Measurements from ENCODE around the gene POC5.
A peak's percentile ranks its signal among the peaks of the same experiment; 100 is the strongest.

POC5 gene

DNA sequence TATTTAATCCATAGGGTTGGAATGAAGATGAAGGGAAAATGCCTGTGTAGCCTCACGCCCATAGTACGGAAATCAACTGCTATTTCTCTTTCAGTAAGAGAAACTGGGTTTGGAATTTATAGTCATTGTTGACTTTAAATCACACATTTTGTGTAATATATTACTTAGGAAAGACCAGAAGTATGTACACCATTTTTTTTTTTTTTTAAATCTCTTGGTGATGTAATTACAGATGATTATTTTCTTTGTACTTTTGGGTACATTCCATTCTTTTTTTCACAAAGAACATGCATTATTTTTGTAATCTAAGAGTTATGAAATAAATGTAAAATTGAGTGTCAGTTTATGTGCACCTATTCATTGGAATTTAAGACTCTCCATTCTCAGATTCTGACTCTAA, 45.7 kb downstream of the POC5 start:
- TF ChIP-seq POLR2A (IDR thresholded peaks at IDR 0.05; ENCODE audit: extremely low read depth, insufficient read length) = no peak
- TF ChIP-seq, protein P1, sequence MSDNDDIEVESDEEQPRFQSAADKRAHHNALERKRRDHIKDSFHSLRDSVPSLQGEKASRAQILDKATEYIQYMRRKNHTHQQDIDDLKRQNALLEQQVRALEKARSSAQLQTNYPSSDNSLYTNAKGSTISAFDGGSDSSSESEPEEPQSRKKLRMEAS (IDR thresholded peaks at IDR 0.05; ENCODE audit: low read depth, low read length) = no peak
- TF ChIP-seq MYC (IDR thresholded peaks at IDR 0.05; ENCODE audit: low read depth, low read length) = no peak
- no peak overlapping the region for H3K4me3 ChIP-seq (ENCODE audit: low read depth, low read length)
- no peak for DNase-seq (ENCODE audit: low read depth)

DNA sequence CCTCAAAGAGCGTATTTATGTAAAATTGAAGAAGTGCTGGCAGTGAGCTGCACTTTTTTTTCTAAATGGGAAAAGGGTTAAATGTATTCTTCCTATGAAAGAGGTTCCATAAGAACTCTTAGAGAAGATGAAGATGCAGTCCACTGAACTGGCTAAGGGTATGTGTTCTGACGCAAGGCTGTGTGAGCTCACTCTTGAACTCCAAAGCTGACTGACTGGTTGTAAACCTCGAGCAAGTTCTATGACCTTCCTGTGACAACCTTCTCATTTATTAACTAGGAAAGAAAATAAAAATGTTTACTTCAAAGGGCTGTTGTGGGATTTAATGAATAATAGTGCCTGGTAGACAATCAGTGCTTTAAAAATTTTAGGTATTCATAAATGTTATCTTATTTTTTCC, 46.7 kb downstream of the POC5 start:
- DNase-seq (ENCODE audit: low read depth) = peak; percentile 16
- H3K4me3 ChIP-seq (ENCODE audit: low read depth, low read length) = no peak overlapping the region
- TF ChIP-seq POLR2A (IDR thresholded peaks at IDR 0.05; ENCODE audit: extremely low read depth, insufficient read length) = no peak
- no peak for TF ChIP-seq MYC (IDR thresholded peaks at IDR 0.05; ENCODE audit: low read depth, low read length)
- TF ChIP-seq, protein P2, sequence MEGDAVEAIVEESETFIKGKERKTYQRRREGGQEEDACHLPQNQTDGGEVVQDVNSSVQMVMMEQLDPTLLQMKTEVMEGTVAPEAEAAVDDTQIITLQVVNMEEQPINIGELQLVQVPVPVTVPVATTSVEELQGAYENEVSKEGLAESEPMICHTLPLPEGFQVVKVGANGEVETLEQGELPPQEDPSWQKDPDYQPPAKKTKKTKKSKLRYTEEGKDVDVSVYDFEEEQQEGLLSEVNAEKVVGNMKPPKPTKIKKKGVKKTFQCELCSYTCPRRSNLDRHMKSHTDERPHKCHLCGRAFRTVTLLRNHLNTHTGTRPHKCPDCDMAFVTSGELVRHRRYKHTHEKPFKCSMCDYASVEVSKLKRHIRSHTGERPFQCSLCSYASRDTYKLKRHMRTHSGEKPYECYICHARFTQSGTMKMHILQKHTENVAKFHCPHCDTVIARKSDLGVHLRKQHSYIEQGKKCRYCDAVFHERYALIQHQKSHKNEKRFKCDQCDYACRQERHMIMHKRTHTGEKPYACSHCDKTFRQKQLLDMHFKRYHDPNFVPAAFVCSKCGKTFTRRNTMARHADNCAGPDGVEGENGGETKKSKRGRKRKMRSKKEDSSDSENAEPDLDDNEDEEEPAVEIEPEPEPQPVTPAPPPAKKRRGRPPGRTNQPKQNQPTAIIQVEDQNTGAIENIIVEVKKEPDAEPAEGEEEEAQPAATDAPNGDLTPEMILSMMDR (IDR thresholded peaks at IDR 0.05; ENCODE audit: low read depth, low read length) = no peak

DNA sequence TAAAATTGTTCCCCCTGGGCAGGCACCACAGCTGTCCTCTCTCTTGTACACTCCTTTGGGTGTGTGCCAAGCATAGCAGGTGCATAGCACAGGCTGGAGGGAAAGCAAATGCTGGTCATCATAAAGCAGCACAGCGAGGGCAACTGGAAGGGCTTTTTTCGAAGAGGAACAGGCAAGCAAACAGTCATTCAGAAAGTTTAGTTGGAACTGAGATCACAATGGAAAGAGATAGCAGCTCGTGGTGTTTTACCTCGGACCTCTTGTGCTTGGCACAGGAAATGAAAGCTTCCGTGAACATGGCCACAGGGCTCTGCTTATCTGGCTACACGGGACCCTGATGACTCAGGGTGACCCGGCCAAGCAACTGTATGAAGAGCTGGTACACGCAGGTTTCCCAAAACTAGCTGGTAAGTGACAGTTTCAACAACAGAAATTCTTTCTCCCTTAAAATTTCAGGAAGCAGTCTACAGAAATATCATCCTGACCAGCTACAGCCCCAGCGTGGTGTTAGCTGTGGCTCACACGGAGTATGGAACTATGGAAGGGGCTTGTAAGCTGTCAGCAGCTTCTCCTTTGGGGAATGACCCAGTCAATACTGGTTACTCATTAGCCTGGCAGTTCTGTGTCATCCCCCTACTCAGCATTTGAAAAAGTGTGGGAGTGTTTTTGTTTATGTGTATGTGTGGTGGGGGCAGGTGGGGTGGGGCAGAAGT, 48.1 kb downstream of the POC5 start:
- H3K4me3 ChIP-seq (ENCODE audit: low read depth, low read length) = peak overlapping the region; percentile 59
- TF ChIP-seq MYC (IDR thresholded peaks at IDR 0.05; ENCODE audit: low read depth, low read length) (peak; percentile 33; the same call in 1 of the 2 replicates), POLR2A (IDR thresholded peaks at IDR 0.05; ENCODE audit: extremely low read depth, insufficient read length) (peak; percentile 14)
- TF ChIP-seq, protein P2 (IDR thresholded peaks at IDR 0.05; ENCODE audit: low read depth, low read length) = no peak
- TF ChIP-seq, protein P1 (IDR thresholded peaks at IDR 0.05; ENCODE audit: low read depth, low read length) = peak; percentile 38
- peak; percentile 81 for DNase-seq (ENCODE audit: low read depth)

DNA sequence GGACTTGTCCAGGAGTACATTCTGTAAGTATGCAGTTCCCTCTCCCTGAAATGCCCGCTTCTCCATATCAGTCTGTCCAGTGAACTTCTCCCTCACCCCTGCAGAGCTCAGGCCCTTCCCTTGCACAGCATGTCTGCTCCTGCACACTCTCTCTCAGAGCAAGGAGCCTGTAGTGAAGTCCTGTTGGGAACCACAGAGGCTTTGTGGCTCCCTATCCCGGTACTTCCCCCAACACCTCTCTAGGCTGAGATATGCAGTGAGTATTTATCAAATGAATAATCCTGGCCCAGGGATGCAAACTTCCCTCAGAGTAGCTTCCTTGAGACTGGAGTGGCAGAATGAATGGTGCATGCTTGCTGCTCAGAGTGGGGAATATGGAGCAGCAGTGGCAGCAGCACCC, 48.8 kb downstream of the POC5 start:
- no peak for TF ChIP-seq POLR2A (IDR thresholded peaks at IDR 0.05; ENCODE audit: extremely low read depth, insufficient read length)

DNA sequence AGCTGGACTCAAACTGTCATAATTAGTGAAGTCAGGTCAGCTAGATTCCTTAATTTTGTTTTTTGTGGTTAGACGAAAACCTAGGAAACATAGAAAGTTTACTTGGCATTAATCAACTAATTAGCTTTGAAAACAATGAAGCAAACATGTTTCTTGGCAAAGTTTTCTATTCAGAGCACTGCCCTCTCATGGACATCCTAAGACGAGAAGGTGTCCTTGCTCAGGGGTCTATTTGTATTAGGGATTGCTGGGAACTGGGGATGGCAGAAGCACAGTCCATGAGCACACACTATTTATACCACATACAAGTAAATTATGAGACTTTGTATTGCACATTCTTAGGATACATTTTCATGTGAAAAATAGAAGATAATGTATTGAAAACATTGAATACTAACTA, 49.7 kb downstream of the POC5 start:
- no peak overlapping the region for H3K4me3 ChIP-seq (ENCODE audit: low read depth, low read length)
- TF ChIP-seq, protein P1 (IDR thresholded peaks at IDR 0.05; ENCODE audit: low read depth, low read length) = no peak
- TF ChIP-seq MYC (IDR thresholded peaks at IDR 0.05; ENCODE audit: low read depth, low read length) (no peak), POLR2A (IDR thresholded peaks at IDR 0.05; ENCODE audit: extremely low read depth, insufficient read length) (no peak)
- TF ChIP-seq, protein P2 (IDR thresholded peaks at IDR 0.05; ENCODE audit: low read depth, low read length) = no peak
- peak; percentile 12 for DNase-seq (ENCODE audit: low read depth)

More for the DNA sequence above, 48.8 kb downstream of the POC5 start:
- H3K4me3 ChIP-seq (ENCODE audit: low read depth, low read length) = no peak overlapping the region
- DNase-seq (ENCODE audit: low read depth) = peak; percentile 4

DNA sequence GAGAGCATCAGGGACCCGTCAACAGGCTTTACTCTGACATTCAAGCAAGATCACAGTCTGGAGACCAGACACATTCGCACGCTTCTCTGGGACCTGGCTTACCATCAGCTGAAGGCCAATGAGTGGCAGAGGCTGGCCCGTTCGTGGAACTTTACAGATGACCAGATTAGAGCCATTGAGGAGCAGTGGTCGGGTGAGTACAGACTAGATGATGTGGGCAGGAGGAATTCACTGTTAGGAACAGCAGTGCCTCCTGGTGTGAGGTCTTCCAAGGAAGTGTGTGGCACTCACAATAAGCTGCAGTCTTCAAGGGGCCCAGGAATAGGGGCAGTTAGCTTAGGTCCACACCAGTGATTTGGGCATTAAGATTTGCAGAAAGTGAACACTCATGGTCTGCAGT, 50.4 kb downstream of the POC5 start:
- no peak overlapping the region for H3K4me3 ChIP-seq (ENCODE audit: low read depth, low read length)
- TF ChIP-seq POLR2A (IDR thresholded peaks at IDR 0.05; ENCODE audit: extremely low read depth, insufficient read length) (no peak), MYC (IDR thresholded peaks at IDR 0.05; ENCODE audit: low read depth, low read length) (no peak)
- TF ChIP-seq, protein P2 (IDR thresholded peaks at IDR 0.05; ENCODE audit: low read depth, low read length) = no peak
- TF ChIP-seq, protein P1 (IDR thresholded peaks at IDR 0.05; ENCODE audit: low read depth, low read length) = no peak
- DNase-seq (ENCODE audit: low read depth) = no peak

DNA sequence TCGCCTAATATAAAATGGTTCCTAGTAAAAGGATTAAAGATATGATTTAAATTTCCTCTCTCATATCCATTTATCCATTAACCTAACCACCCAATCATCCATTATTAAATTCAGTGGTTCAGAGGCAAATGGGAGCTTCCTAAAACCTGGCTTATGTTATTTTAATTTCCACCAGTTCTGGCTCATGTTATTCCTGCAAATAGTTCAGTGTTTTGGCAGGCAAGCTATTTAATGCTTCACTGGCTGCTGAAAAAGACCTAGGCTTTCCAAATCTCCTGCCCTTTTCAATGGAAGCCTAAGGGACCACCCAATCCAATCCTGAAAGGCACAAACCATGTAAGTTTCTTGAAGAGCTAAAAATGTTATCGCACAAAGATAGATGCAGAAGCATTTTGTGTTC, 52.3 kb downstream of the POC5 start:
- TF ChIP-seq MYC (IDR thresholded peaks at IDR 0.05; ENCODE audit: low read depth, low read length) (no peak), POLR2A (IDR thresholded peaks at IDR 0.05; ENCODE audit: extremely low read depth, insufficient read length) (no peak)
- TF ChIP-seq, protein P1 (IDR thresholded peaks at IDR 0.05; ENCODE audit: low read depth, low read length) = no peak
- TF ChIP-seq, protein P2 (IDR thresholded peaks at IDR 0.05; ENCODE audit: low read depth, low read length) = no peak
- DNase-seq (ENCODE audit: low read depth) = no peak

More for the DNA sequence above, 52.3 kb downstream of the POC5 start:
- H3K4me3 ChIP-seq (ENCODE audit: low read depth, low read length) = no peak overlapping the region

All from NB4 (cell line).